ENCODE results near the gene AUTS2. TPM values are rescaled to one million over a fixed set of nuclear protein-coding genes. Genes with fewer than 3 reads are reported as not detected.
"Not testable (repeated sequence)": the region's sequence is repeated elsewhere in the genome, so short reads cannot be mapped to it uniquely, and the experiment has no call there.

AUTS2 gene
- polyA plus RNA-seq, 4 donors = 69.8 to 109 (median 76.8) TPM

DNA sequence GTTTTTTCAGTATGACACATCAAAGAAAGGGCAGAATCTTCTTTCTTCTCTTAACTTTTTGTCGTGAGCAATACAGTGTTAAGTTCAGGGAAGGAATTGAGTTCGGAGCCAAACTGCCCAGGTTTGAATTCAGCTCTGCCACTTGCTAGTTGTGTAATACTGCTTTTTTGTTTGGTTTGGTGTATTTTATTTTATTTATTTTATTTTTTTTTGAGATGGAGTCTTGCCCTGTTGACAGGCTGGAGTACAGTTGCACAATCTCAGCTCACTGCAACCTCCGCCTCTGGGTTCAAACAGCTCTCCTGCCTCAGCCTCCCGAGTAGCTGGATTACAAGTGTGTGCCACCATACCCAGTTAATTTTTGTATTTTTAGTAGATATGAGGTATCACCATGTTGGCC is 993.9 kb downstream of the AUTS2 start:
- no peak for DNase-seq (ENCODE audit: low read depth in 4 of 4, low spot score in 3 of 4)

DNA sequence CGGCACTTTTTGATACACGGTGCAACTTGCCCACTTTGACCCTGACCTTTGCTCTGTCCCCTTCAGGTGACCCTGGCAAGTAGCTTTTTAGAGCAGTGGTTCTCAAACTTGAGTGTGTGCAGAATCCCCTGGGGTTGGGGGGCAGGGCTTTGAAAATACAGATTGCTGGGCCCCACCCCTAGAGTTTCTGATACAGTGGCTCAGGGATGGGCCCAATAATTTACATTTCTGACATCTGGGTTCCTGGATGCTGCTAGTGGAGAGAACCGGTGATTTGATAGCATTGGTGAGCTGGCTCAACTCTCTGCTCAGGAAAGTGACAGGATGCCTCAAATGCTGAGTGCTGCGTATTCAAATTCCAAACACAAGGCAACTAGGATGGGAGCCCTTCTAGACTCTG is 995.9 kb downstream of the AUTS2 start:
- DNase-seq (ENCODE audit: low read depth in 4 of 4, low spot score in 3 of 4) = no peak

DNA sequence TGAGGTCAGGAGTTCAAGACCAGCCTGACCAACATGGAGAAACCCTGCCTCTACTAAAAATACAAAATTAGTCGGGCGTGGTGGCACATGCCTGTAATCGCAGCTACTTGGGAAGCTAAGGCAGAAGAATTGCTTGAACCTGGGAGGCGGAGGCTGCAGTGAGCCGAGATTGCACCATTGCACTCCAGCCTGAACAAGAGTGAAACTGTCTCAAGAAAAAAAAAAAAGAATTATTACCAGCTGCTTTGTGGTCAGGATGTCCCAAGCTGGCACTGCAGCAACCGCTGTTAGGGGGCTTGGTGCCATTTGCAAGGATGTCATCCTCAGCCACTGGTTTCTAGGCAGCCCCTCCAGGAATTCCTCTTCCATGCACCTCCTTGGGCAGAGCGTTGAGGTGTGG is 996.6 kb downstream of the AUTS2 start:
- DNase-seq (ENCODE audit: low read depth in 4 of 4, low spot score in 3 of 4) = not testable (repeated sequence)

DNA sequence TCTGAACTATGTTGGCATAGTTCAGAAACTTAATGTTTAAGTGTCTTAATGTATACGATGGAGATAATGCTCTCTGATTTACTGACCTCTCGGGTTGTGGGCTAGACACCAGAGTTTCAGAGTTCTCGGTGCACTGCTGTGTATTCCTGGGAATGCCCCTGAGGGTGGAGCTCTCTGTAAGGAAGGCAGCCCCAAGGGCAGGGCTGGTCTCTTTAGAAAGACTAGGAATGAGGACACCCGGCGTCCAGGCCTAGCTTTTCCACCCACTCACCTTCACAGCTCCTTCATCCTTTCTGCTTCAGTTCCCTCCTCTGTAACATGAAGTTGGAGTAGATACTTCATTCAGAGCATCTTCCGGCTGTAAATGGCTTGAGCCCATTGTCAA is 997.1 kb downstream of the AUTS2 start:
- no peak for DNase-seq (ENCODE audit: low read depth in 4 of 4, low spot score in 3 of 4)

DNA sequence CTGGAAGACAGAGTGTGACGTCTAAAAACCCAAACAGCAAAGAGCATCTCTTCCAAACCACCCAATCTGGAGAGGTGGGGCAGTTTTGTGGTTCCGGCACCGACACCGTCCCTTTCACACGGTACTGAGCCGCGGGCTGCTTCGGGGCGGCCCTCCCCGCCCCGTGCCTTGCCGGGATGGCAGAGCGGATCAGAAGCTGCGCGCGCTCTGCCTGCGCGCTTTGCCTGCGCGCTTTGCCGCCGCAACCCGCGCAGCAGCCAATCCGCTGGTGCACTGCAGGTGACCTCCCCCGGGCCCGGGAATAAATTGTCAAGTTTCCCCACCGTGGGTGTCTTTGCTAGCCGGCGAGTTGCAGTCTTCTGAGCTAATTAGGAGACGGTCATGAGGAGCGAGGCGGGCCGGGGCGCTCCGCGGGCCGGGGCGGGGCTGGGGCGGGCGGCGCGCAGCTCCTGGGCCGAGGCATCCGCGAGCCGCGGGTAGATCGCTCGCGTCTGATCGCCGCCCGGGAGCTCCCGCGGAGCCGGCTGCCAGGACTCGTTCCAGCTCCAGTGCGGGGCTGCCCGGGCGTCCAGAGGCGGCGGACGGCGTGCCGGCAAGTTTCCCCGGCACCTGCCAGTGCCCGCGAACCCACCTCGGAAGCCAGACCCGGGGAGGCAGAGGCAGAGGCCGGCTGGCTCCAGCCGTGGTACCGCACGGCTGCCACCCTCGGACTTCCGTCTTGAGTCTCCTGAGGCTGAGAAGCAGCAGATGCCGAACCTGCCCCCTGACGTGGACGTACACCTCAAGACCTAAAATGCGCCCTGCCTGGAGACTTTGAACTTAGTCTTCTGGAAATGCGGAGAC is 997.7 kb downstream of the AUTS2 start:
- DNase-seq (ENCODE audit: low read depth in 4 of 4, low spot score in 3 of 4) = no peak

DNA sequence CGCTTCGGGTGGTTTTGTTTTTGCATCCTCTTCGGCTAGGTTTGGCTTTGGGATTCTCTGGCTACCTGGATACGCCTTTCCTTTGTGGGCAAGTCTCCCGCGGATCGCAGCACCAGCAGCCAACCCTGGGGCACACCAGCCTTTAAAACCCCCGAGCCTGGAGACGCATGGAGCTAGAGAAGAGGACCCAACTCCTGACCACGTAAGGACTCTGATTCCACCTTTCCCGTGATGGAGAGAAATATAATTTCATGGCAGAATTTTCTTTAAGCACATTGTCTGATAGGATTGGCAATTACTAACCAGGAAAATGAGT is 998.3 kb downstream of the AUTS2 start:
- DNase-seq (ENCODE audit: low read depth in 4 of 4, low spot score in 3 of 4) = no peak

DNA sequence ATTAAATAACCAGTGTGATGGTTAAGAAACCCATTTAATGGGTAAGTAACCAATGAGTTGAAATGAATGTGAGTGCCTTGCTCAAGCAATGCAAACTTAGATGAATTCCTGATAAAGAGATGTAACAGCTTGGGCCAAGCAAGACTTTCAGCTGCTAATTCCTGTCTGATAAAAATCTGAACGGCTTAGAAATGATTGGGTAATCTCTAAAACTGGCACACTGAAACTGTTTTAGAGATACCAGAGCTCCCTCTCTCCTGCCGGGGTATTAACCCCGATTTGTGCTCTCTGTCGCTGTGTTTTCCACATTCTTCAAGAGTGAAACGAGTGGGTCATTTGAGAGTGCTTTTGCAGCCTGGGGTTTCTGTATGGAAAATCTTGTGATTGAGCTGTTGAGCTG is 998.8 kb downstream of the AUTS2 start:
- DNase-seq (ENCODE audit: low read depth in 4 of 4, low spot score in 3 of 4) = no peak

DNA sequence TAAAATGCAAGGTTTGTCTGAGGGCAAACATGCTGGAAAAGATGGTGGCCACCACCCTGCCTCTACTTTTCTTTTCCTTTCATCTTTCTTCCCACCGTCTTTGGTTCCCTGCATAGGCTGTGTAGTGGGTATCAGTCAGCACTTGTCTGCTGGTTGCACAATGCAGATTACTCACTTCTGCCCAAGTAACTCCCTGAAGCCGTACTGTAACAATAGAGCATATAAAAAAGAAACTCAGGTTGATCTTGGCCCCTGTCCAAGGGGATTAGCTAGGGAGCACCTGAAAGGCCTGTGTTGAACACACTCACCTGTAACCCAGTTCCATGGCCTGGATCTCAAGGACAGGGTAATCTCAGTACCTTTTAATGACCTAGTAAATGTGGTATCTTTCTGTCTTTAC is 1000.7 kb downstream of the AUTS2 start:
- no peak for DNase-seq (ENCODE audit: low read depth in 4 of 4, low spot score in 3 of 4)

DNA sequence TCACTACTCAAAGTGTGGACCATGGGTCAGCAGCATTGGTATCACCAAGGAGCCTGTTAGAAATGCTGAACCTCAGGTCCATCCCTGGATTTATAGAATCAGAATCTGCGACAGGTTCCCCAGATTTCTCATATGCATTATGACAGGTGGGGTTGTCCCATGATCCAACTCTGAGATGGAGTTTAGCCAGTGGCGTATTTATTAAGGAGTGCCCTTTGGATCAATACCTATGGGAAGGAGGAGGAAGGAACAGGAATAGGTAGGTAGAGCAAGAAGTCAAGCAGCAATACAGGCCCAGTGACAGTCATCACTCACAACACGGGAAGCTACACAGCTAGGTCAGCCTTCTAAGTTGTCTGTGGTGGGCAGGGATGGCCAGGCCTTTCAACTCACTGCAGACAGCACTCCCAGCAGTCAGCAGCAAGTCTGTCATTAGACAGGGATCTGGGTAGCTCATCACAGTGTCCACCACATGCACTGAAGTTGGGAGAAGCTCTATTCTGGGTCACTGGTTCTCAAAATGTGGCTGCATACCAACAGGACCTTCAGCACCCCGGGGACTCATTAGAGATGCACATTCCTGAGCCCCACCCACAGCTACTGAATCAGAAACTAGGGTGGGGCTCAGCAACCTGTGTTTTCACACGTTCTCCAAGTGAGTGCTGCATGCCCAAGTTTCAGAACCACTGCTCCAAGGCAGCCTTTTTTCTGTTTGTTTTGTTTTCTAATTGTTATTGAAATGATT is 1001.3 kb downstream of the AUTS2 start:
- DNase-seq (ENCODE audit: low read depth in 4 of 4, low spot score in 3 of 4) = no peak

DNA sequence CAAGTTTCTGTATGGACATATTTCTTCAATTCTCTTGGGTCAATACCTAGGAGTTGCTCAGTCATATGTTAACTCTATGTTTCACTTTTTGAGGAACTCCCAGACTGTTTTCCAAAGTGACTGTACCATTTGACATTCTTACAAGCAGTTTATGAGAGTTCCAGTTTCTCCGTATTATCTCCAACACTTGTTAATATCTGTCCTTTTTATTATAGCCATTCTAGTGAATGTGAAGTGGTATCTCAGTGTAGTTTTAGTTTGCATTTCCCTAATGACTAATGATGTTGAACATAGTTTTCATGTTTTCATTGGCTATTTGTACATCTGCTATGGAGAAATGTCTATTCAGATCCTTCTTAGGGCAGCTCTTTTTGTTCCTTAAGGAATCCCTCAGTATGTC is 1002.7 kb downstream of the AUTS2 start:
- DNase-seq (ENCODE audit: low read depth in 4 of 4, low spot score in 3 of 4) = no peak

DNA sequence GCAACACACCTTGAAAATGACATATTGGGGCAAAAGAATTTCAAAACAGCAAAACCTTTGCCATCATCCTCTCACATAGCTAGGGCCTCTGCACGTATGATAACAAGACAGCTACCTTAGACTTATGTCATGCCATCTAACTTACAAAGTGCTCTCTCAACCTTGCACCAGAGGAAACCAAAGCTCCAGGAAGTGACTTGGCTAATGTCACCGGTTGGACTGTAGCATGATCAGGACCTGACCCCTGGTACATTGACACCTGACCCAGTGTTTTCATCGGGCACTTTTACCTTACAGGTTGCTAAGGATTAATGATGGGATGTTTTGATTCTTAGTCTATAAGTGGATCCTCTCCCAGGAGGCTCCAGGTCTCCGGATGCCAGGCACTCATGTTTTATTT is 1003.8 kb downstream of the AUTS2 start:
- no peak for DNase-seq (ENCODE audit: low read depth in 4 of 4, low spot score in 3 of 4)

DNA sequence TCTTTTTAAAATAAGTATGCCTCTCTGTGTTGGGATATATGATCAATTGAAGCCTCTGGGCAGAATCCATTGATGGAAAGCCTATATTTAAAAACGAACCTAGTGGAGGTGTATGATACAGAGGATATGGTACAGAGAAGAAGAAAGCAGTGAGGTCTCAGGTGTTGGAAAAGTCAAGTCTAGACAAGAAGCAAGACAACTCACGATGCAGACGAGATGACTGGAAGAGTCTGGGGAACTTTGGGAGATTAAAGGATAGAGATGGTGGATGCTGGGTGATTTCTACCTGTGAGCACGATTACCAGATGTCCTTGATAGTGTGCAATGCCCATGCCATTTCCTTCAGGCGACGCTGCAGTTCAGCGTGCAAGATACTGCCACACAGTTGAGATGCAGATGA is 1009.0 kb downstream of the AUTS2 start:
- DNase-seq (ENCODE audit: low read depth in 4 of 4, low spot score in 3 of 4) = no peak

DNA sequence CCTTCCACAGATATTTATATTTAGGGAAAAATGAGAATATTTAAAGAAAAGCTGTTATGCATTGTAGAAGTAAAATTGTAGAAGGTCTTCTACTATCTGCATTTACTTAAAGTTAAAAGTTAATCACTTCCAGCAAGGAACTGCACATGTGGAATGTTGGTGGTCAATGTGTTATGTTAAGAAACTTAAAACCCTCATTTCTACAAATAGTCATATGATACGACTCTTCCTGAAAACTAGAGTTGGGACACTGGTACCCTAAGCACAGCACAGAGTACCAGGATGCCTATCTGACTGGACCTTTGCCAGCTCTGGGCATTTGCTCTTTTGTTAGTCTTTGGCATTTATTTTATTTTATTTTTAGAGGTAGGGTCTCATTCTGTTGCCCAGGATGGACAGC is 1009.5 kb downstream of the AUTS2 start:
- DNase-seq (ENCODE audit: low read depth in 4 of 4, low spot score in 3 of 4) = no peak

DNA sequence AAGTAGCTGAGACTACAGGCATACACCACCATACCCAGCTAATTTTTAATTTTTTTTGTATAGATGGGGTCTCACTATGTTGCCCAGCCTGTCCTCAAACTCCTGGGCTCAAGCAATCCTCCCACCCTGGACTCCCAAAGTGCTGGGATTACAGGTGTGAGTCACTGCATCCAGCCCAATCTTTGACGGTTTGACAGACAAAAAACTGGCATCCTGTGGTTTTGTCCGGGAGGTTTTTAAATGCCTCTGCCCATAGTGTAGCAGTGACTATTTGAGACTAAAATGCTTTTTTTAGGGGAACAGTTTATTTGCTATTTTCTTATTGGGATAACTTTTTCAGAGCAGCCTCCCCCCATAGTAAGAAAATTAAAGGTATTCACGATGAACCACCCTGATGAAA is 1010.0 kb downstream of the AUTS2 start:
- DNase-seq (ENCODE audit: low read depth in 4 of 4, low spot score in 3 of 4) = no peak

DNA sequence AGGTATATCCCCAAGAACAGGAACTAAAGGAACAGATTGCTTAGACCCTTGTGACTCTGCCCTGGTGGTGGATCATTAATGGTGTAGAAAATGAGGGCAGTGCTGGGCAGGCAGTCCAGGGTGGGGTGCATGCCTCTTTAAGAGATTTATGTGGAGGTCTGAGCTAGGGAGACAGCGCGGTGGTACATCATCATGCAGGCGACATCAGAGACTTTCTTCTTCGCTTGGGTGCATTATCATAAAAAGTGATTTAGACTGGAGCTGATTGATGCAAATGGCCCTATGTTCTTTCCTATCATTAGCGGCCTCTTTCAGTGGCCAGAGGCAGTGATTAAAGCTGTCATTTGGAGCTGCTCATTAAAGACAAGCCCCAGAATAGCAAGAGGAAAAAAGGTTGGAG is 1014.5 kb downstream of the AUTS2 start:
- DNase-seq (ENCODE audit: low read depth in 4 of 4, low spot score in 3 of 4) = no peak

DNA sequence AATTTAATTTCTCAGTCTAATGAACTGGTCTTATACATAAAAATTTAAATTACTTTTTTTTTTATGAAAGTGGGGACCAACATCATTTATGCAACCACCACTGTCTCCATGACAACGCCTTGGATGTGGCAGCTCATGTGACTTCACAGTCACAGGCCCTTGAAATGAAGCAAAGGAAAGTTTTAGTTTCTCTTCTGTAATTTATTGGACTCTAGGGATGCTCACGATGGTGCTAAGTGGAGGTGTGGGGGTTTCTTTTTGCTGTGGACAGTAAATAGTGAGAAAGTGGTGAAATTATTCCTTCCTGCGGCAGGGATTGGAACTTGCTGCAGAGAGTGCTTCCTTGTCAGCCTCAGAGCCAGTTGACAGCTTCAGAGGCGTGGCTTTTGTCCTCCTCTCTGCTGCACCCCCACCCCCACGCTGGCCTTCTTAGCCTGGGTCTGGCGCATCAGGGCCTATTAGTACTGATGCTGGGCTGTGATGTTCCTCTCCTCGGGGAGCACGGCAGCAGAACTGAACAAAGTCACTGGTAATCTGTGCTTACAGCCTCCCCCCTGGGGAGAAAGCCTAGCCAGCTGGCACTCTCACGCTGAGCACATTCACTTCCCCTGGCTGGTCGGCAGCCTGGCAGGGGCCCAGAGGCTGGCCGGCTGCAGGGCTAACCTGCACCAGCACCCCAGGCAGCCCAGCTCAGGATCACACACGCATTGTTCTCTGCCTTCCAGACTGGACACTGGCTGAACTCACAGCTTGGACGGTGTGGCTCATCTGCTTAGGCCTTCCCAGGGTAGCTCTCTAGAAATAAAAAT is 1016.2 kb downstream of the AUTS2 start:
- no peak for DNase-seq (ENCODE audit: low read depth in 4 of 4, low spot score in 3 of 4)

DNA sequence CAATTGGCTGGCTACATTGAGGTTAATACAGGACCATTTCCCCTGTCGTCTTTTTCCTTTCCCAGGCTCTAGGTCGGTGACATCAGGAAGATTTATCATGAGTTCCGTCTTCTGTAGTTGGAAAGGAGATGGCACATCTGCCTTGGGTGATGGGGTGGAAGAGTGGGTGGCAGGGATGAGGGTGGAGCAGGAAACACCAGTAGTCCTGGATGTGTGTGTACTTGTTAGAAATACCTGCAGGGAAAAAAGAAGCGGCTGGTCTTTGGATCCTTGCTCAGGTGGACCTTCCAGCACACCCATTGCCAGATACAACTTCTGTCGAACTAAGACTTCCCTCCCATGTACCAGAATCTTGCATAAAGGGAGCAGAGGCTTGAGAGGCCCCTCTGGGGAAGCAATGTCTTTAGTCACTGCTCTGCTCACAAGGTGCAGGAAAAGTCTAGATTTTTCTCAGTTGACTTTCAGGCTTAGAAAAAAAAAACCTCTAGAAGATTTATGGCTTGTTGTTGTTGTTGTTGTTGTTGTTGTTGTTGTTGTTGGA is 1016.9 kb downstream of the AUTS2 start:
- no peak for DNase-seq (ENCODE audit: low read depth in 4 of 4, low spot score in 3 of 4)

DNA sequence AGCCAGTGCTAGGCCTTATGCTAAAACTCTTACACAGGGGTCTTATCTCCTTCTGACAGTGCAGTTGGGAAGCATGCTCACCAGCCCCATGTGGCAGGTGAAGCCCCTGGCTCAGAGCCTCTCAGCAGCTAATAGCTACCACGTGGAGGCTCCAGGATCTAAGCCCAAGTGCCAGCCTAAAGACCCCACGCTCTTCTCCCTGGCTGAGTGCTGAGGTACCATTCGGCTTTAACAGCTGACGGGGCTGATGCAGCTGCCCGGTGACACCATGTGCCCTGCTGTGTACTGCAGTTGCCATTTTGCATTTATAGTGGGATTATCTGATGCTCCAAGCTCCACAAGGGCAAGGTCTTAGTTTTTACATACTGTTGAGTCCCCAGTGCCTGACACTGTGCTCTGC is 1017.9 kb downstream of the AUTS2 start:
- DNase-seq (ENCODE audit: low read depth in 4 of 4, low spot score in 3 of 4) = no peak

DNA sequence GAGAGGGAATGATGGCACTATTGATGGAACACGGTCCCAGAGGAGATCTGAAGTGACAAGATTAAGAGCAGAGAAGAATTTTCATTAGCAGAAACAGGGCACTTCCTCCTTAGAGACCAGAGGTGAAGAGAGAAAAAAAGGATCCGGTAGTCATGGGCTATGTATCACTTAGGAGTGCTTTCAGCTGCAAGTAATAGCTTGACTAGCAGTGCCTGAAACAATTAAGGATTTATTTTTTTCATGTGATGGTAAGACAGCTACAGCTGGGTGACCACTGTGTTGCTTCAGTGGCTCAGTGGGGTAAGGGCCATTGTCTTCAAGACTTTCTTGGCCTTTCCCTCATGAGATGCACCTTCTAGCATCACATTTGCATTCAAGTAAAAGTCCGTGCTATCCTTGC is 1018.5 kb downstream of the AUTS2 start:
- DNase-seq (ENCODE audit: low read depth in 4 of 4, low spot score in 3 of 4) = no peak

DNA sequence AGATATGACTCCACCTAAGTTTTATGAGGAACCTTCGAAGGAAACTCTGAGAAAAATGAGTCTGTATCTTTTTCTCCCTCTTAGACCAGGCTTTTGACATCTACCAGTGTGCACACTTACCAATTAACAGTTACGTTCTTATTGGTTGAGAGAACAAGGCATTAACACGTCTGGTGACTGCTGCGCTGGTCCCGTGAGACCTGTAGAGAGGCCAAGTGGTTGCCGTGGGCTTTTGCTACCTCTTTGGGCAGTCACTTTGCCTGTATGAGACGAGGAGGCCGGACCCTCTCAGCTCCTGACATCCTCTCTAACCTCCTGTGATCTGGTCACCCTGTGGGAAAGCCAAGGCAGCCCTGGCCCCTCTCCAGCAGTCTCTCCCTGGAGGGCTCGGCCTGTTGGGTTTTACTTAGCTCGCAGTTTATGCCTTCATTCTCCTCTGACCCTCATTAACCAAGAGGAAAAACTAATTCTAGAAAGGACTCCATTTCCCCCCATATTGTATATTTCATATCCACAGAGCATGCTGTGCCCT is 1019.8 kb downstream of the AUTS2 start:
- no peak for DNase-seq (ENCODE audit: low read depth in 4 of 4, low spot score in 3 of 4)

DNA sequence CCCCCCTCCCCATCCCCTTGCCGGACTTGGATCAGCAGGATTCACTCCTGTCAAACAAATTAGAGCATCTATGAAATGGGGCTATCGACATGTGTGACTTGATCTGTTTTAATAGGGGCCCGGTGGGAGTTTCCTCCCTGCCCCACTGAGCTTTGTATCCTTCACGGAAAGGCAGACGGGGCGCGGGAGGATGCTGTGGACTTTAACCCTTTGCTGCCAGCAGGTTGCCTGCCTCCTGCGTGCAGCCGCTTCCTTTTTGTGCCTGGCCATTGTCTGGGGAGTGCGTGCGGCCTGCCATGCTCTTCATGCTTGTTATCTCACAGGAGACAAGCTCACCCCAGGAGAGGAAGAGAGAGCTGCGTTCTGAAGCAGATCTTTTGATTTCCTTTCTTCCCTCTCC is 1020.9 kb downstream of the AUTS2 start:
- no peak for DNase-seq (ENCODE audit: low read depth in 4 of 4, low spot score in 3 of 4)

Measured in left renal pelvis (tissue), 4 donors.